ENCODE measurements around the gene SPATA24.
"Not testable (repeated sequence)": the region's sequence is repeated elsewhere in the genome, so short reads cannot be mapped to it uniquely, and the experiment has no call there.

Gene SPATA24

DNA sequence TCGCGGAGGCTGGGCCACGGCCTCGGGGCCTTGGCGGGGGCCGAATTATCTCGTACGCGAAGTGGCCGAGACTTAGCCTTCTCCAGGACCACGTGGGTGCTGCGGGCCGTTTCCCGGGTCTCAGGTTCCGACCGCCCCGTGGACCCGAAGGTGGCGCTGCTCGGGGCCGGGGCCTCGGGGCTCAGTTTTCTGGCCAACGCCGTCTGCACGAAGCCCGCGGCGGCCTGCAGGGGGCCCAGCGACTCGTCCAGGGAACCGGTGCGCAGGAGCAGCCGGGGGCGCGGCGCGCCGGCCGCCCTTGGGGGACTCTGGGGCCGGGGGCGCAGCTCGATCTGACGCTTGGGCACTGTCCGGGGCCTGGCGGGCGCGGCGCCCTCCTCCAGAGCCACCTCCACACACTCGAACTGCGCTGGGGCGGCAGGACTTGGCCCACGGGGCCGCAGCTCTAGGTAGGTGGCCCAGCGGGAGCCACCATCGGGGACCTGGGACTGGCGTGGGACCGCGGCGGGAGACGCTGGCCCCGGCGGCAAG lies 9.7 kb downstream of the SPATA24 start:
- peak; percentile 83 for DNase-seq

DNA sequence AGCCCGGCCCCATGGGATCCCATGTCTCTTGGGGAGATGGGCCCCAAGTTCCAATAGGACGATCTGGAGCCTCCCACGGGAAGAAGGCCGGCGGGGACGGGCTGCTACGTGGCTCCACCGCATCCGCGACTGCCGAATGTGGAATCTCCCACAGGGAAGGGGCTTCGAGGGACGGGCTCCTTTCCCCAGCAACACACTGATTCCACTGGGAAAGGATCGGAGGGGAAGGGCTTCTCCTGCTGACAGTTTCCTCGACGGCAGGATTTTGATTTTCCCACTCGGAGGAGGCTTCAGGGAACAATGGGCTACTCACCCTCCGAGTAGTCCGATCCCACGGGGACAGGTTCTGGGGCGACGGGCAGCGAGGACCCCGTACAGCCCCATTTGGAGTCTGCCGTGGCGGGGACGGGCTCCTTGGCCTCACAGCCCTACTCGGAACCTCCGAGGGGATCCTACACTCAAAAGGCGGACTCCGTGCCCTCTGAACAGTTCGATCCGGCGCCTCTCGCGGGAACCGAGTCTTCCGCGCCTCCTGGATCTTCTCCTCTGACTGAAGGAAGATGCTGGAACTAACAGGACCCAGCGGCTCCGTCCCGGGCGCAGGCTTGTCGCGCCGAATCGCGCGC lies 10.3 kb downstream of the SPATA24 start:
- no peak for DNase-seq

DNA sequence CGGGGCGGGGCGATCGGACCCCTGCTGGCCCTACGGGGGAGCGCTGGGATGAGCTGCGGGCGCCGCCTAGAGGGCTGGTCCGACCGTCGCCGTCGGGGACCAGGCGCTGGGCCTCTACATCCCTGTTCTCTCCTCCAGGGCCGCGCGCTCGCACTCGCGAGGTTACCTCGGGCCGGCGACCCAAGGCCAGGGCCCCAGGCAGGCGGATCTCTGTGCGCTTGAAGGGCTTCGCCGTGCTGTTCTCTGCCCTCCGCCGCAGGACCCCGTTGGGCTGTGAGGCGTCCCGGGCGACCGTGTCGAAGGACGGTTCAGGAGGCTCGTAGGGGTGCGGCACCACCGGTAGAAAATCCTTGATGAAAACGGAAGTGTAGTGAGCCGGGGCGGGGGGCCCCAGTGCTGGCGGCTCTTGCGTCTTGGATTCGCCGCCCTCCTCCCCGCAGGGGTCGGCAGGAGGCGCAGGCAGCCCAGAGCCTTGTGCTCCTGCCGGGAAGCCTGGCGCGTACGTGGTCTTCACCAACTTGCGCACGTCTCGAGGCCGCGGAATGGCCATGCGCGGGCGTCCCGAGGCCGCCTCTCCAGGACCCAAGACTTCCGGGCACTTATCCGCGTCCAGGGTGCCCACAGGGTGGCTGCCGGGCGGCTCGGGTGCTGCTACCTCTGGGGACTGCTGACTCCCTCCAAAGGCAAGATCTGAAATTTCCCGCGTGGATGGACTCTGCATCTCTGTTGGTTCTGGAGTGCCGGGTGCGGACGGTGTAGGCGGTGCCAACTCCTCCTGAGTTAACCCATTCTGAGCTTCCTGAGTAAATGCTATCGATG lies 11.0 kb downstream of the SPATA24 start:
- peak; percentile 94 for DNase-seq

DNA sequence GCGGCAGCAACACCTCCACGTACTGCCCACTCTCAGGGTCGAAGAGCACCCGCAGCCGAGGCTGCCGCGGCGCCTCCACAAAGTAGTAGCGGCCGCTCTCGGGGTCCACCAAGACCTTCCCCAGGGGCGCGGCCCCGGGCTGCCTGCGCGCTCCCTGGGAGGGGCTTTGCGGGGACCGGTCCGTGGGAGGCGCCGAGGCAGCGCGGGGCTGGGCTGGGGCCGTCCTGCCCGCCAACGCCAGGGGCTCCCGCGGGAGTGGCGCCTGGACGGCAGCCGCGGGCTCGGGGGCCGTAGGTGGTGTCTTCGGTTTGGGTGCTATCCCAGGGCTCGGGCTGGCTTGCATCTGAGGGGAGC lies 11.6 kb downstream of the SPATA24 start:
- no peak for DNase-seq

DNA sequence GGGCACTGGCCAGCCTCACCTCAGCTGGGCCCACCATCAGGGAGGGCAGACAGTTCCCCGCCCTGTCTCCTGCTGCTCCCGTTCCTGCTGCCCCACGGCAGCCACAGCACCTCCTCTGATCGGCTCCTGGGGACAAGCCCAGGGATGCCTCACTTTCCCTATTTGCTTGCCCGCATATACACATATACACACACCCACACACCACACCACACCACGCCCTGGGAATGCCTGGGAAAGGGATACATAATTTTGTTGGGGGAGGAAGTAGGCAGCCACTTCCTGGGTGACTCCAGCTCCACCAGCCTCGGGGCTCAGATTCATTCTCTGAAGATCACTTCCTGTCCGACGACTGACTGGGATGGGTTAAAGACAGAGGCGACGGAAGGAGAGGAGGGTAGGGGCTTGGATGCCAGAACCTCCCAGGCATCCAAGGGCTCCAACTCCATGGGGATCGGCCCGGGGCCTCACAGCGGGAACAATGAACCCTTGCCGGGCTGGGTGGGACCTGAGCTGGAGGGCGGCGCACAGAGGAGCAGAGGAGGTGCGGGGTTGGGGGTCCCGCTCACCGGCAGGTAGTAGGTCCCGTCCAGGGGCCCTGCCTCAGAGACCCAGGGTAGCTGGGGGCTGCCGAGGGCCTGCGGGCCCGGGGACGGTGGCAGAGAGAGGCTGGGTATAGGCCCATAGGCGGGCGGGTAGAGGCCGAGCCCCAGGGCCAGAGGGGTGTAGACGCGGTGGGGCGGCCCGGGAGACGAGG lies 12.1 kb downstream of the SPATA24 start:
- DNase-seq = peak; percentile 80

DNA sequence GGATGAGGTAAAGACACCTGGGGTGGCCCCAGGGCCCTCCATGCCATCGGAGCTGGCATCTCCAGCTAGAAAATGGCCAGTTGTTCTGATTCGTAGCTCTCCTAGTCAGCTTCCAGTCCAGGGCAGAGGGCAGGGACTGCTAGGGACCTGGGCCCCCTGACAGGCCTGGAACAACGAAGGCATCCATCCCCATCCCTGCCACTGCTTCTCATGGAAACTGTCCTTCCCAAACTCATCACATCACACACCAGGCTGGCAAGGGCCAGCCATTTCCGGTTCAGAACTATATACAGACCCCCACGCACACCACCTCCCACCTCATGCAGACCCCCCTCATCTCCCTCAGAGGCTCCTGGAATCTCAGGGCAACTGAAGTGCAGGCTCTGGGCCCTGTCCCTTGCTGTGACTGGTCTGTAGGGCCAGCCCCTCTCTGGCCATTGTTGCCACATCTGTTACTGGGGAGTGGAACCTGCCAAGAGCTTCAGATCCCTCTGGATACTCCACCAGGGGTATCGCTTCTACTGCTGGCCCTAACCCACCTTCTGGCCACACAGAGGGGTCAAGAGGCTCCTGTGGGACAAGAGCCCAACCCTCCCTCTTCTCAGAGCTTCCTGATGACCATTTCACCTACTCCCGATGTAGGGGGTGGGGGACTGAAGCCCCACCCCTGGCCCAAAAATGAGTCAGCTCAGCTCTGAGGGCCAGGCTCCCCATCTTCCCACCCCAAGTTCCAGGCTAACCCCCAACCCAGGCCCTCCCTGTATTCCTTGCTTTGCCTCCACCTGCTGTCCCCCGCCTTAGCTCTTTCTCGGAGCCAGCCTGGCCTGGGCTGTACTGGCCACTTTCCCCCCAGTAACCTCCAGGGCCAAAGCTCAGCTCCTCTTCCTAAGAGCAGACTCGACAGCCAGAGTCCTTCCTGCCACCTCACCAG lies 13.0 kb downstream of the SPATA24 start:
- no peak for DNase-seq

DNA sequence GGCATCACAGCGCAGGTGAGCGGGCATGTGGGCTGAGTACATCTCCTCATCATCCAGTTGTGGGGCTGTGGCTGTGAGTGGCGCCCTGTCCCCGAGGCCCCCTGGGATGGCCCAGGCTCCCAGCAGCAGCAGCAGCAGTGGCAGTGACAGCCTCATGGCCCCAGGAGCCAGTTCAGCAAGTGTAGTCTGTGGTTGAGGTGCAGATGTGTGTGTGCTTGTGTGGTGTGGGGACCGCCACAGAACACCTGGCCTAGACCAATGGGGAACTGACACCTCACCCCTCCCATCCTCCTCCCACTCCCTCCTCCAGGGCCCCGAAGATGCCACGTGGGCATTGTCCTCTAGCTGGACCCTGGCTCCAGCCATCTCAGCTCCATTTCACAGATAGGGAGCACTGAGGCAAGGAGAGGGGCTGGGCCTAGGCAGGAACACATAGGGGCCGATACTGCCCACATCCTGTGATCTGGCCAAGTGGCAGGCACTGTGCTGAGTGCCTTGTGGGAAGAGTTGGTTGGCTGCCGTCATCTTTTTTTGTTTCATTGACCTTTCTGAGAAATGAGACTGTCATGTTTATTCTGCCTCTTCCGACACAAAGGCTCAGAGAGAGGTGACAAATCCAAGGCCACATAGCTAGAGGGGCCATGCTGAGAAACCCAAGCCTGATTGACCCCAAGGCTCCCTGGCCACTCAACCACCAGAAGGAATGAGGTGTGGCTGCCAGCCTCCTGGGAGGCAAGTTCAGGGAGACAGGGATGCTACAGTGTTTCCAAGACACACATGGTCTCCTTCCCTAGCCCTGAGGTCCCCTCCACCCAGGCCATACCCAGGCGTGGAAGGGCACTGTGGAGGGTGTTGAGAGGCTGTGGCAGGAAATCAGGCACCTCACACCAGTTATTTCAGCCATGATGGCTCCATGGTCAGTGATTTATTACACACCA lies 13.9 kb downstream of the SPATA24 start, which contains the start of gene MZB1:
MZB1 (minus strand) TSS at position 213 of the 938 bp plus-strand sequence; CDS start at position 156, 57 bp downstream.
- peak; percentile 92 for DNase-seq

DNA sequence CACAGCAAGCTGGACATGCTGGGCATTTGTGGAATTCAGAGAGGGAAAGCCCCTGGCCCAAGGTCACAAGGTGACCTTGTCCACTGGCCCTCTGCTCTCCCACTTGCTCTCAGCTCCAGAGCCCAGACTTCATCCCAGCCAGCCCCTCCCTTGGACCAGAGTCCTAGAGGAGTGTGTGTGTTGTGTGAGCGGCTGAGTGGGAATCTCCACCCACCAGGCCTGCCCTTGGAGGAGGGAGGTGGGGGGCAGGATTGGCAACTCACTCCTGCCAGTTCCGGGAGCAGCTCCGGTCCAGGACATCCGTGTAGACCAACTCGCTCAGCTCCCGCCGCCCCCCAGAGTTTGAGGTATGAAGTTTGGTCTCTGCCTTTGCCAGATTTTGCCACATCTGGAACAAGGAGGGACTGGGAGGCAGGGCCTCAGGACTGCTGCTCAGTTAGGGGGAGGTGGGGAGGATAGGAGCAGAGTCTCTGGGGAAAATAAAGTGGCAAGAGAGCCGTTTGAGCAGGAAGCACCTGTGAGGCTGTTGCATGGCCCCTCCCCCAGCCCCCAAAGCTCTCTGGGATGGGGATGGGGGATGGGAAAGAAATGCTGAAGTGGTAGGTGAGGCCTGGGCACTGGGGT lies 15.6 kb downstream of the SPATA24 start:
- DNase-seq = no peak

DNA sequence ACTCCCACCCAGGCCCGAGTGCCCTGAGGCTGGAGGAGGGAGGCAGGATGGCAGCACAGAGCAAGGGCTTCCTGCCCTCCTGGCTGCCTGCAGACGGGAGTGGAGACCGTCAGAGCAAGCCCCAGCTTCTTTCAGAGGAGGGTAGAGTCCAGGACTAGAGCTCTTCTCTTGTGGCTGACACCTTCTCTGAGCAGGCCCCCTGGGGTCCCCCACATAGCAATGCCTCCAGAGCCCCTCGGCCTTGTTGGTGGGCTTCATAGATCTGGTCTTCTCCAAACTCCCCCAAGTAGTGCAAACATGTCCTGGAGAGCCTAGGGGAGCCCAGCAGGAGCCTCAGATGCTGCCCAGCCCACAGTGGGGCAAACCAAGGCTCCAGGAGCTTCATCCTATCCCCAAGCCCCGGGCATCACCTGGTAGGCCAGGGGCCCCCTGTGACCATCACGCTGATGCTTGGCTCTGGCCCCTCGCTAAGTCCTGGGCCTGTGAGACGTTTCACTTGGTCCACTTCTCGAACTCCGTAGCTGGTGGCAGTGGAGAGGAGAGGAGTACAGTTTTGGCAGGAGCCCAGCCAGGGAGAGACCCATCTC lies 16.2 kb downstream of the SPATA24 start:
- DNase-seq = no peak

DNA sequence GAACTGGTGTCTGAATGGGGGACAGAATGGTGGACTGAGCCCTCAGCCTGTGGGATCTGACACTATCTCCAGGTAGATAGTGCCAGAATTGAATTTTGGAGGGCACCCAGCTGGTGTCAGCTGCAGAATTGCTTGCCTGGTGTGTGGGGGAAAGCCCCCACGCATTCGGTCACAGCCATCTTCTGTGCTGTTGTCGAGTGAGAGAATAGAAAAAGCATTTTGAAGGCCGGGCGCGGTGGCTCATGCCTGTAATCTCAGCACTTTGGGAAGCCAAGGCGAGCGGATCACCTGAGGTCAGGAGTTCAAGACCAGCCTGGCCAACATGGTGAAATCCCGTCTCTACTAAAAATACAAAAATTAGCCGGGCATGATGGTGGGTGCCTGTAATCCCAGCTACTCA lies 16.9 kb downstream of the SPATA24 start:
- not testable (repeated sequence) for DNase-seq

DNA sequence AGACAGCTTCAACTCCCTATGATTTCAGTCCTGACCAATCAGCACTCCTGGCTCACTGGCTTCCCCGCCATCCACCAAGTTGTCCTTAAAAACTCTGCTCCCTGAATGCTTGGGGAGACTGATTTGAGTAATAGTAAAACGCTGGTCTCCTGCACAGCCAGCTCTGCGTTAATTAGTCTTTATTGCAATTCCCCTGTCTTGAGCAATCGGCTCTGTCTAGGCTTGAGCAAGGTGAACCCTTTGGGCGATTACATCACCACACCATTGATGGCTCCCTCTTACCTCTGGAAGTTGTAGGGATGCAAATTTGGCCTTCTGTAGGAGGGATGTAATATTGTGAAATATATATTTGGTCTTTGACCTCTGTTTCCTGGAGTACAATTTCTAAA lies 17.8 kb downstream of the SPATA24 start:
- no peak for DNase-seq

DNA sequence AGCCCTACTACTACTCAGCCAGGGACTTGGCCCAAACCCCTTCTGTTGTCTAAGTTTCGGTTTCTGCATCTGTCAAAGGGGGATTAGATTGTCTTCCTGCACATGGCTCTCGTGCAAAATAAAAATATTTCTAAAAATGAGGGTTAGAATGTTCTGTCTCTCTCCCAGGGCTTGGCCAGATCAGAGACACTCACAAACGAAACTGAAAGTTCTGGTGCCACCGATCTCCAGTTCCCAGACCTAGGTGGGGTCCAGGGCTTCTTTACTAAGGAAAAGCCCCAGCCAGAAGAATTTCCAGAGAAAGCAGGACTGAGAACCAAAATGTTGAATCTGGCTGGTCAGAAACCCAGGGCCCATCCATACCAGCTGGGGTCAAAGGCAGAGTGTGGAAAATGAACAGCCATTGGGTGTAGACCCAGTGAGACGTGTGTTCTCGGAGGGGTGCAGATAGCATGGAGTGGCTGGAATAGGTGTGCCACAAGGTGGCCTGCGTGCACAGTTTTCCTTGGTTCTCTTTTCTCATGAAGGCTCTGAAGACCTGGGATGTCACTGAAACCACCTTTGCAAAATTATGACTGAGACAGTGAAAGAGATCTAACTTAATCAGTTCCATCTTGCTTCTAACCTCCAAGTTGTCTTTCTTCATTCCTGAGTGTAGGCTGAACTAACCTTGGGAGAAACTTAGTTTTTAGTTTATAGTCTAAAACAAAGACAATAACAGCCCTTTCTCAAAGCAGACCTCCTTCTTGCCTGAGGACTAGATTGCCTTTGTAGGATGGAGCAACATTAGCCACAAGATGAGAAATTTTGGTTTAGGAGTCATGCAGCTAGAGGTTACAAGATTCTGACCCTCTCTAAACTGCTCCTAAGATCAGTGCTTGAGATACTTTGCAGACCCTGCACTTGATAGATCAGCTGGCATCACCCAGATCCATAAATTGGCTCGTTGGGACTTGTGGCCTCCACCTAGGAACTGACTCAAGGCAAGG lies 18.5 kb downstream of the SPATA24 start:
- no peak for DNase-seq

DNA sequence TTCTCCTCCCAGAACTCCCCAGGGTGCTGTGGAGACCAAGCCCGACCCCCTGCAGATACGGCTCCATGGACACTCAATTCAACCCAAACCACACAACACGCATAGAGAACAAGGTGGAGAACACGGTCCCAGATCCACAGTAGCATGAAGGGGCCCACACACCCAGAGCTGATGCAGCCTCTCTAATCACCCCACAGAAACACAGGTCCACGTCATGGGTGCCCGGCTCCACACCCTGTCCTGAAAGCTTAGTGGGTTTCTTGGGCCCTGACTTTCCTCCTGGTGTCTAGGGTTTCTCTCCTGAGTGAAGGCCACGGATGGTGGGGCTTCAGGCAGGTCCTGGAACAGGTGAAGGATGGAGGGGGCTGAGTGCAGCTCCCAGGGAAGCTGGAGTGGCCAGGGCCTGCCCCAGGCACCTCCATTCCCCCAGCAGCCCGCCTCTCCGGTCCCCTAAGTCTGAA lies 19.3 kb downstream of the SPATA24 start:
- no peak for DNase-seq

DNA sequence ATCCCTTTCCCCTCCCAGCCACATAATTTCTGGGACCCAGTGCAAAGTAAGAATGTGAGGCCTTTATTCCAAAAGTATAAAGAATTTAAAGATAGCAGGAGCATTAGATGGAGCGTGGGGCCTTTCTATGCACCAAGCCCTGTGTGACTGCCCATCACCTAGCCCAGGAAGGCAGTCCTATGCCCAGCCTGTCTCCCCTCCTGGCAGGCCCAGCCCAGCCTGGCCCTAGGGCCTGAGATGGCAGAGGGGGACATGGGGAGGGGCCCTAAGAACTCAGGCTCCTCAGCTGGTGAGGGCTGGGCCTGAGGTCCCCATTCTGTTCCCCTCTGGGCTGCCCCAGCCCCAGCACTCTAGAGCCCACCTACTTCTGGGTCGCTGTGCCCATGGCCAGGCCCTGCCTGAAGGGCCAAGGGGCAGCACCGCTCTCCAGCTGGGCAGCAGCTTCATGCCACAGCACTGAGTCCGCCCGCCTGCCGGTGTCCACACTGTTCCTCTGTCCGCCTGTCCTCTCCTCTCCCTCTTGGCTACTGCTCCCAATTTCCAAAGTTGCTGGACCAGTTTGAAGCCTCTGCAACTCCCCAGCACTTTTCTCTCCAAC lies 19.8 kb downstream of the SPATA24 start:
- DNase-seq = no peak

DNA sequence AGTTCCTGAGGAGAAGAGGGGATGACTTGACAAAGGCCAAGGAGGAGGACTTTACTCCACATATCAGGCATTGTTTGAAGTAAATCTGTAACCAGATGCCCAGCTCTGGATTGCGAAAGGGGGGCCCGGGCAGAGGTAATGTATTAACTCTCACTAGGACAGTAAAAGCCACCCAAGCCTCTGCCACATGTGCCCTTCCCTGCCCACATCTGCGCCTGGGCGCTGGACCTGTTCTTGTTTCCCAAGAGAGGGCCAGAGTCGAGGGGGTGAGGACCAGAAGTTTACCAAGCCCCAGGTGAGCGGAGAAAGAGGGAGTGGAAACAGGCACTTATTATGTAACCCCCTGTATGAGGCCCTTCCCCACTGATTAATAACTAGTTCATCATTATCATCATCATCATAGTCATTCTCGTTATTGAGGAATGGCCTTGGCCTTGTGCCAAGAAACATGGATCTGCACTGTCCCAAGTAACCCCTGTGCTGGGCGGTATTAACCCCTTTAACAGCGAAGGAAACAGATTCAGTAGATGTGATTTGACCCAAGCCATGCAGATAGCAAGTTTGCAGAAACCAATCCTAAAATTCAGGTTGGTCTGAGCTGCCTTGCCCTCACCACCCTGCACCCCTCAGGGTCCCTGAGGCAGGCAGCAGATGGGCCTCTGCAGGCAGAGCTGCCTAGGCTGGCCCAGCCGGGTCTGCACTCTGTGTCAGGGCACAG lies 20.5 kb downstream of the SPATA24 start, which contains the start of gene SLC23A1:
SLC23A1 (minus strand) TSS at position 23 of the 718 bp plus-strand sequence. CDS start 44 bp downstream, outside the sequence.
- no peak for DNase-seq

DNA sequence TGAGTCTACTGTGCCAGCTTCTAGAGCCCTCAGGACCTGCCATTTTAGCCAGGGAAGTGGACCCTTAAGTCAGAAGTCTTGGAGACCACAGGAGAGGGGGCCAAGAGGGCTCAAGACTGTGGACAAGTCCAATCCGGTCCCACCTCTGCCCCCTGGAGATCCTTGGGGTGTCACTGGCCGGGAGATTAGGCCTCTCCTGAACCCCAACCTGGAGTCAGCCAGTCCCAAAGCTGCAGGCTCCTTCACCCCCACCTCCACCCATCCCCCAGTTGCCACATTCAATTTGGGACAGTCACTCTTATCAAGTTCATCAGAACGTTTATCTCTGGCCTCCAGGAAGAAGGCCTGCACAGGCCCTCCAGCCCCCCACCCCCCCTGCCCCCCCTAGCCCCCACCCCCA lies 21.1 kb downstream of the SPATA24 start:
- DNase-seq = no peak

Data from activated CD4-positive, alpha-beta T cell treated with anti-CD3 and anti-CD28 coated beads, Interleukin-10, Interleukin-2, amounts not matched to agents 100 ng/mL and 50 ng/mL, durations not matched to agents 16 hours and 8 hours (primary cell).